Chondrocyte (in vitro differentiated cells): ENCODE measurements around the gene POC5. TPM values are rescaled to one million over a fixed set of nuclear protein-coding genes. Genes with fewer than 3 reads are reported as not detected.

ENCODE experiments used
- DNase-seq: peaks from one replicate; pipeline ENCODE4 v3.0.0; 2021; ENCODE audit warnings: mixed read lengths, low spot score
- H3K27ac Mint-ChIP-seq: one replicate; pipeline ENCODE4 v1.8.0; 2021; ENCODE audit warnings: mild to moderate bottlenecking, moderate library complexity, mixed read lengths; ENCODE audit not compliant: unreplicated experiment
- H3K27me3 Mint-ChIP-seq: 2 replicates; pipeline ENCODE4 v1.8.0; 2021; ENCODE audit warnings: low read depth, mixed read lengths
- H3K36me3 Mint-ChIP-seq: 2 replicates; pipeline ENCODE4 v1.8.0; 2021; ENCODE audit warnings: low read depth, mixed read lengths
- H3K4me1 Mint-ChIP-seq: 2 replicates; pipeline ENCODE4 v1.8.0; 2021; ENCODE audit warnings: low read depth, mild to moderate bottlenecking, mixed read lengths
- H3K4me3 Mint-ChIP-seq: one replicate; pipeline ENCODE4 v1.8.0; 2021; ENCODE audit warnings: mild to moderate bottlenecking, moderate library complexity, mixed read lengths; ENCODE audit not compliant: unreplicated experiment
- H3K9me3 Mint-ChIP-seq: 2 replicates; pipeline ENCODE4 v1.8.0; 2021; ENCODE audit warnings: low read depth, mixed read lengths
- CTCF ChIP-seq: fragments of 200-600 bp; sonication (generic); IDR thresholded peaks from 2 replicates; pipeline ENCODE4 v1.5.0; 2021; ENCODE audit warnings: antibody characterized with exemption, mild to moderate bottlenecking, moderate library complexity
- total RNA-seq: library from RNA; stranded (reverse); gene quantifications from 3 replicates; pipeline ENCODE4 v1.2.1, GENCODE V29; 2021

POC5 gene
- total RNA-seq, 1 donor from 2014 or later = 8.0 TPM

GRCh38 chr5:75668445-75668844 lies 48.8 kb downstream of the POC5 start:
- no peaks in the 10 kb centered on the region for H3K27me3 Mint-ChIP-seq
- no peak overlapping the region for H3K27ac Mint-ChIP-seq
- peaks cover 8% of the 10 kb centered on the region for H3K36me3 Mint-ChIP-seq
- H3K9me3 Mint-ChIP-seq = no peaks in the 10 kb centered on the region
- no peak for DNase-seq
- TF ChIP-seq CTCF = no peak
- H3K4me3 Mint-ChIP-seq = no peak overlapping the region
- peaks cover 31% of the 10 kb centered on the region for H3K4me1 Mint-ChIP-seq

- Mint-ChIP-seq H3K9me3 (no peaks in the 10 kb centered on the region), H3K4me3 (no peak overlapping the region), H3K36me3 (peaks cover 8% of the 10 kb centered on the region), H3K27me3 (no peaks in the 10 kb centered on the region), H3K4me1 (peaks cover 31% of the 10 kb centered on the region), H3K27ac (no peak overlapping the region)
- peak; percentile 39 for TF ChIP-seq CTCF
- DNase-seq = no peak
These were observed 49.7 kb downstream of the POC5 start for GRCh38 chr5:75667586-75667985.

GRCh38 chr5:75666801-75667200 lies 50.4 kb downstream of the POC5 start:
- Mint-ChIP-seq H3K9me3 (no peaks in the 10 kb centered on the region), H3K36me3 (peaks cover 4% of the 10 kb centered on the region), H3K27me3 (no peaks in the 10 kb centered on the region), H3K4me3 (no peak overlapping the region), H3K4me1 (peaks cover 28% of the 10 kb centered on the region), H3K27ac (no peak overlapping the region)
- no peak for DNase-seq
- TF ChIP-seq CTCF = no peak

GRCh38 chr5:75664979-75665378 lies 52.3 kb downstream of the POC5 start:
- Mint-ChIP-seq H3K4me1 (peaks cover 16% of the 10 kb centered on the region), H3K27ac (no peak overlapping the region), H3K27me3 (no peaks in the 10 kb centered on the region), H3K4me3 (no peak overlapping the region), H3K9me3 (no peaks in the 10 kb centered on the region), H3K36me3 (peaks cover 4% of the 10 kb centered on the region)
- no peak for TF ChIP-seq CTCF
- DNase-seq = no peak

GRCh38 chr5:75663579-75664284 lies 53.5 kb downstream of the POC5 start:
- no peaks in the 10 kb centered on the region for H3K27me3 Mint-ChIP-seq
- H3K27ac Mint-ChIP-seq = no peak overlapping the region
- no peaks in the 10 kb centered on the region for H3K9me3 Mint-ChIP-seq
- no peak for TF ChIP-seq CTCF
- peaks cover 4% of the 10 kb centered on the region for H3K36me3 Mint-ChIP-seq
- H3K4me1 Mint-ChIP-seq = peaks cover 7% of the 10 kb centered on the region
- DNase-seq = no peak
- no peak overlapping the region for H3K4me3 Mint-ChIP-seq
